CD4-positive, alpha-beta T cell (primary cell): Measurements from ENCODE around the gene VEPH1. TPM values are rescaled to one million over a fixed set of nuclear protein-coding genes. Genes with fewer than 3 reads are reported as not detected.

ENCODE experiments used
- ATAC-seq: fragments of 200-7000 bp; cut with Tn5 transposase; one replicate; pipeline ENCODE4 v1.10.0; 2022; ENCODE audit warnings: mild to moderate bottlenecking; ENCODE audit not compliant: poor library complexity
- CTCF ChIA-PET: fragments of 350-600 bp; sonication (Branson Sonifier 250); formaldehyde crosslinking; loops from one replicate; lab custom pipeline; 2021; ENCODE audit warnings: antibody characterized with exemption, inconsistent platforms; lab: Charles Lee
- POLR2A ChIA-PET: fragments of 350-600 bp; sonication (Branson Sonifier 250); formaldehyde crosslinking; loops from one replicate; lab custom pipeline; 2021; ENCODE audit warnings: antibody characterized with exemption, inconsistent platforms; lab: Charles Lee
- DNase-seq, 14 experiments: peaks; one replicate each; pipeline ENCODE4 v3.0.0-alpha.2; 2013 to 2020; ENCODE audit warnings: mixed read lengths in 2 of 14
- H3K27ac ChIP-seq, 2 donors: one replicate each; pipeline versions ENCODE4 v1.5.1 to v1.7.0; 2013; ENCODE audit warnings: low read length in 2 of 2, low read depth in 1 of 2, mild to moderate bottlenecking in 1 of 2
- H3K27me3 ChIP-seq, 2 experiments: 1 replicate in 1 of 2; 2 replicates in 1 of 2; pipeline versions ENCODE4 v1.6.1 to v1.7.0; 2013; ENCODE audit warnings: low read length in 2 of 2, control low read depth in 1 of 2, mild to moderate bottlenecking in 1 of 2, moderate library complexity in 1 of 2; ENCODE audit not compliant: insufficient read depth in 2 of 2, control insufficient read depth in 1 of 2
- H3K36me3 ChIP-seq: one replicate; pipeline ENCODE4 v1.6.1; 2013; ENCODE audit warnings: low read length, control low read depth; ENCODE audit not compliant: insufficient read depth
- H3K4me1 ChIP-seq: one replicate; pipeline ENCODE4 v1.6.1; 2013; ENCODE audit warnings: low read length, control low read depth; ENCODE audit not compliant: insufficient read depth
- H3K4me3 ChIP-seq: one replicate; pipeline ENCODE4 v1.5.1; 2013; ENCODE audit warnings: mild to moderate bottlenecking, low read length, moderate library complexity
- H3K9me3 ChIP-seq, 2 experiments: 1 replicate in 1 of 2; 2 replicates in 1 of 2; pipeline versions ENCODE4 v1.6.1 to v1.7.0; 2013; ENCODE audit warnings: low read length in 2 of 2, mild to moderate bottlenecking in 2 of 2, control low read depth in 1 of 2, moderate library complexity in 1 of 2; ENCODE audit not compliant: control insufficient read depth in 1 of 2, insufficient read depth in 1 of 2
- H3K27ac Mint-ChIP-seq: one replicate; pipeline ENCODE4 v1.8.0; 2020; ENCODE audit warnings: mixed read lengths
- H3K27me3 Mint-ChIP-seq: one replicate; pipeline ENCODE4 v1.8.0; 2021; ENCODE audit warnings: mixed read lengths
- H3K36me3 Mint-ChIP-seq: one replicate; pipeline ENCODE4 v1.8.0; 2021; ENCODE audit warnings: low read depth, mixed read lengths
- H3K4me1 Mint-ChIP-seq: one replicate; pipeline ENCODE4 v1.8.0; 2021; ENCODE audit warnings: low read depth, mixed read lengths
- H3K4me3 Mint-ChIP-seq: one replicate; pipeline ENCODE4 v1.8.0; 2020; ENCODE audit warnings: mild to moderate bottlenecking, mixed read lengths
- H3K9me3 Mint-ChIP-seq: one replicate; pipeline ENCODE4 v1.8.0; 2020; ENCODE audit warnings: mixed read lengths
- CTCF ChIP-seq: fragments of 200-600 bp; IDR thresholded peaks from one replicate; pipeline ENCODE4 v1.8.0; 2022; ENCODE audit warnings: antibody characterized with exemption, mild to moderate bottlenecking
- intact Hi-C, 2 experiments: fragments of 100-400 bp; cut with DNase I in 1 of 2; cut with micrococcal nuclease in 1 of 2; formaldehyde crosslinking; loops; one replicate each; pipeline versions ENCODE4 v1.15.1 to v1.9.0; 2023 to 2025; cut with DNase I, micrococcal nuclease
- total RNA-seq, 174 experiments: library from RNA in 2 of 174; stranded (reverse) in 2 of 174; gene quantifications; one replicate each; pipeline ENCODE4 v1.2.3 and lab custom pipeline; 2021 to 2026

The VEPH1 gene
- total RNA-seq, 2 experiments from 2014 or later = not detected

- H3K4me1 ChIP-seq = no peaks in the 10 kb centered on the region
- Mint-ChIP-seq H3K4me3 (no peak overlapping the region), H3K27me3 (peaks cover 4% of the 10 kb centered on the region), H3K36me3 (no peaks in the 10 kb centered on the region), H3K4me1 (no peaks in the 10 kb centered on the region), H3K9me3 (no peaks in the 10 kb centered on the region), H3K27ac (no peak overlapping the region)
- ChIA-PET POLR2A (no interaction called here), CTCF (no interaction called here)
- intact Hi-C loops = no loop called here
- no peaks in the 10 kb centered on the region for H3K27me3 ChIP-seq
- no peak overlapping the region for H3K4me3 ChIP-seq
- TF ChIP-seq CTCF = no peak
- no peak overlapping the region for H3K27ac ChIP-seq
- H3K36me3 ChIP-seq = no peaks in the 10 kb centered on the region
- no peaks in the 10 kb centered on the region for H3K9me3 ChIP-seq
- ATAC-seq (no peak), DNase-seq (no peak)
Measured at GRCh38 chr3:157520485-157521150, 17.4 kb upstream of the VEPH1 start.

- H3K27me3 ChIP-seq = no peaks in the 10 kb centered on the region
- H3K4me1 ChIP-seq = no peaks in the 10 kb centered on the region
- ChIA-PET POLR2A (no interaction called here), CTCF (no interaction called here)
- Mint-ChIP-seq H3K36me3 (no peaks in the 10 kb centered on the region), H3K4me1 (no peaks in the 10 kb centered on the region), H3K27me3 (no peaks in the 10 kb centered on the region), H3K9me3 (no peaks in the 10 kb centered on the region), H3K27ac (no peak overlapping the region), H3K4me3 (no peak overlapping the region)
- DNase-seq = no peak
- TF ChIP-seq CTCF = no peak
- no peak overlapping the region for H3K27ac ChIP-seq
- intact Hi-C loops = no loop called here
- H3K9me3 ChIP-seq = no peaks in the 10 kb centered on the region
- H3K4me3 ChIP-seq = no peak overlapping the region
- no peak for ATAC-seq
- no peaks in the 10 kb centered on the region for H3K36me3 ChIP-seq
Measured at GRCh38 chr3:157518881-157519280, 15.7 kb upstream of the VEPH1 start.

GRCh38 chr3:157516928-157517327 is 13.7 kb upstream of the VEPH1 start:
- no peak for DNase-seq
- H3K9me3 ChIP-seq = no peaks in the 10 kb centered on the region
- Mint-ChIP-seq H3K4me1 (no peaks in the 10 kb centered on the region), H3K27ac (no peak overlapping the region), H3K9me3 (no peaks in the 10 kb centered on the region), H3K4me3 (no peak overlapping the region), H3K36me3 (no peaks in the 10 kb centered on the region), H3K27me3 (no peaks in the 10 kb centered on the region)
- ChIA-PET CTCF (no interaction called here), POLR2A (no interaction called here)
- no peak for TF ChIP-seq CTCF
- no peaks in the 10 kb centered on the region for H3K36me3 ChIP-seq
- H3K4me1 ChIP-seq = no peaks in the 10 kb centered on the region
- H3K27me3 ChIP-seq = no peaks in the 10 kb centered on the region
- ATAC-seq = no peak
- intact Hi-C loops = no loop called here
- H3K4me3 ChIP-seq = no peak overlapping the region
- H3K27ac ChIP-seq = no peak overlapping the region
